HepG2 (cell line): ENCODE measurements around the gene PFKFB2. TPM values are rescaled to one million over a fixed set of nuclear protein-coding genes. Genes with fewer than 3 reads are reported as not detected.

Experiments used
- ATAC-seq: fragments of 200-7000 bp; cut with Tn5 transposase; 3 replicates; pipeline ENCODE4 v1.9.1; 2020; ENCODE audit warnings: mild to moderate bottlenecking, moderate library complexity
- BruUV-seq: library from RNA; stranded (reverse); fragments of 400-500 nt; replicated peaks from 2 replicates; lab custom pipeline; 2021; lab: Mats Ljungman, UMichigan
- CTCF ChIA-PET: fragments of 300-600 bp; formaldehyde crosslinking; extraction: SDS; loops from one replicate; lab custom pipeline; 2021; ENCODE audit warnings: low total read pairs, inconsistent platforms, low intra/inter-chr PET ratio; lab: Yijun Ruan, JAX
- POLR2A ChIA-PET: fragments of 350-600 bp; sonication (Branson Sonifier 250); formaldehyde crosslinking; loops from one replicate; lab custom pipeline; 2020; ENCODE audit warnings: antibody characterized with exemption, inconsistent platforms; lab: Yijun Ruan, JAX
- DNase-seq: peaks from one replicate; pipeline ENCODE4 v3.0.0-alpha.2; 2015; ENCODE audit warnings: low spot score
- FAIRE-seq: peaks from 3 replicates; lab custom pipeline; 2011; peaks lifted over from hg19 to GRCh38; lab: Jason Lieb, UNC
- H2AFZ ChIP-seq: one replicate; pipeline ENCODE4 v1.6.1; 2011; ENCODE audit warnings: low read length, inconsistent platforms
- H3K27ac ChIP-seq: fragments of 300-600 bp; 3 replicates; pipeline ENCODE4 v1.8.0; 2011; ENCODE audit warnings: mixed run types, mild to moderate bottlenecking, mixed read lengths, low read length, inconsistent platforms; ENCODE audit not compliant: insufficient read depth; ENCODE audit errors: extremely low read length
- H3K27me3 ChIP-seq, 2 experiments: fragments of 200-600 bp in 1 of 2; 2 replicates in 1 of 2; 3 replicates in 1 of 2; pipeline versions ENCODE4 v1.6.0 to v1.8.0; 2011; ENCODE audit warnings: low read length in 2 of 2, mild to moderate bottlenecking in 2 of 2, moderate library complexity in 2 of 2, inconsistent platforms in 1 of 2; ENCODE audit not compliant: insufficient read depth in 2 of 2, control insufficient read depth in 1 of 2
- H3K36me3 ChIP-seq, 2 experiments: fragments of 200-600 bp in 1 of 2; replicated peaks in 1 of 2; 2 replicates in 1 of 2; 3 replicates in 1 of 2; pipeline versions ENCODE4 v1.5.1 to v1.8.0; 2011; ENCODE audit warnings: low read length in 2 of 2, inconsistent platforms in 1 of 2; ENCODE audit not compliant: insufficient read depth in 2 of 2, control insufficient read depth in 1 of 2
- H3K4me1 ChIP-seq: 2 replicates; pipeline ENCODE4 v1.5.1; 2012; ENCODE audit warnings: low read length, inconsistent platforms; ENCODE audit not compliant: insufficient read depth
- H3K4me2 ChIP-seq: 2 replicates; pipeline ENCODE4 v1.6.0; 2011; ENCODE audit warnings: low read depth, low read length, inconsistent platforms
- H3K4me3 ChIP-seq, 3 experiments: fragments of 200-600 bp in 1 of 3; sonication (generic), shearing (Covaris generic) in 1 of 3; replicated peaks in 1 of 3; 2 replicates each; pipeline ENCODE4 v1.5.1; 2011 to 2016; ENCODE audit warnings: low read length in 3 of 3, inconsistent platforms in 2 of 3, low read depth in 2 of 3, mild to moderate bottlenecking in 2 of 3, control low read depth in 1 of 3, mixed read lengths in 1 of 3; ENCODE audit not compliant: insufficient read depth in 1 of 3
- H3K79me2 ChIP-seq: one replicate; pipeline ENCODE4 v1.6.1; 2011; ENCODE audit warnings: low read length, inconsistent platforms; ENCODE audit not compliant: insufficient read depth
- H3K9ac ChIP-seq: 2 replicates; pipeline ENCODE4 v1.6.0; 2011; ENCODE audit warnings: mild to moderate bottlenecking, low read depth, low read length, inconsistent platforms; ENCODE audit not compliant: insufficient read depth
- H3K9me3 ChIP-seq: 2 replicates; pipeline ENCODE4 v1.5.1; 2012; ENCODE audit warnings: mild to moderate bottlenecking, low read length
- H4K20me1 ChIP-seq: 2 replicates; pipeline ENCODE4 v1.6.0; 2011; ENCODE audit warnings: inconsistent platforms, mild to moderate bottlenecking, low read length, moderate library complexity; ENCODE audit not compliant: insufficient read depth
- ARID5B ChIP-seq: IDR thresholded peaks from 2 replicates; pipeline ENCODE4 v1.4.0; 2020; ENCODE audit warnings: mild to moderate bottlenecking, missing genetic modification reagents
- ATAD3A ChIP-seq: sonication (generic); formaldehyde crosslinking; IDR thresholded peaks from 2 replicates; pipeline ENCODE4 v1.4.0; 2020; ENCODE audit warnings: missing genetic modification reagents
- CEBPB ChIP-seq: IDR thresholded peaks from 2 replicates; pipeline ENCODE4 v1.6.1; 2011; ENCODE audit warnings: low read depth, low read length, improper control_type of control experiment, borderline replicate concordance
- ERF ChIP-seq: IDR thresholded peaks from 2 replicates; pipeline ENCODE4 v1.6.1; 2018; ENCODE audit warnings: missing biosample characterization, missing genetic modification reagents
- GATAD2A ChIP-seq: IDR thresholded peaks from 2 replicates; pipeline ENCODE4 v1.6.1; 2016
- HMGXB4 ChIP-seq, 2 experiments: sonication (generic) in 1 of 2; formaldehyde crosslinking in 1 of 2; IDR thresholded peaks; 2 replicates each; pipeline versions ENCODE4 v1.4.0 to v1.6.1; 2018 to 2020; ENCODE audit warnings: missing genetic modification reagents in 2 of 2, borderline replicate concordance in 1 of 2, low read depth in 1 of 2, mild to moderate bottlenecking in 1 of 2, missing biosample characterization in 1 of 2
- HNF4A ChIP-seq: sonication (generic); formaldehyde crosslinking; IDR thresholded peaks from 2 replicates; pipeline ENCODE4 v1.4.0; 2020; ENCODE audit warnings: missing genetic modification reagents
- IRF2 ChIP-seq: IDR thresholded peaks from 2 replicates; pipeline ENCODE4 v1.6.1; 2018; ENCODE audit warnings: missing genetic modification reagents, missing compliant biosample characterization
- KDM3A ChIP-seq: IDR thresholded peaks from 2 replicates; pipeline ENCODE4 v1.6.1; 2018; ENCODE audit warnings: low read depth, missing compliant biosample characterization
- KLF16 ChIP-seq, 2 experiments: sonication (generic) in 1 of 2; formaldehyde crosslinking in 1 of 2; IDR thresholded peaks; 2 replicates each; pipeline versions ENCODE4 v1.6.1 to v1.8.0; 2016 to 2023; ENCODE audit warnings: missing genetic modification reagents in 2 of 2, missing compliant biosample characterization in 1 of 2
- RAD21 ChIP-seq: fragments of 450-650 bp; formaldehyde crosslinking; IDR thresholded peaks from 2 replicates; pipeline ENCODE4 v1.5.0; 2020; ENCODE audit warnings: mild to moderate bottlenecking
- SMC3 ChIP-seq: IDR thresholded peaks from 2 replicates; pipeline ENCODE4 v1.6.1; 2011; ENCODE audit warnings: low read length, improper control_type of control experiment
- STAG1 ChIP-seq: sonication (generic); formaldehyde crosslinking; IDR thresholded peaks from 2 replicates; pipeline ENCODE4 v1.4.0; 2020; ENCODE audit warnings: missing genetic modification reagents
- ZGPAT ChIP-seq: IDR thresholded peaks from 2 replicates; pipeline ENCODE4 v1.6.1; 2016; ENCODE audit warnings: mild to moderate bottlenecking
- ZKSCAN8 ChIP-seq: IDR thresholded peaks from 2 replicates; pipeline ENCODE4 v1.6.1; 2016; ENCODE audit warnings: borderline replicate concordance, missing genetic modification reagents, missing compliant biosample characterization
- WGBS: methylation state at CpG from one replicate; pipeline ENCODE4 v1.1.6; 2017; ENCODE audit warnings: low lambda C conversion rate; 5-methylcytosine and 5-hydroxymethylcytosine counted together
- in situ Hi-C: cut with HindIII; loops from 2 replicates; pipeline ENCODE4 v1.10.0; 2017; ENCODE audit warnings: low pct_unique_long_range_greater_than_20kb; ENCODE audit not compliant: extremely low pct_ligation_motif_present
- intact Hi-C: fragments of 100-400 bp; cut with micrococcal nuclease; formaldehyde crosslinking; loops from one replicate; pipeline ENCODE4 v1.10.0; 2022; ENCODE audit not compliant: unreplicated experiment
- polyA plus RNA-seq, 8 experiments: library from polyadenylated mRNA; depleted of rRNA in 3 of 8; stranded (reverse) in 7 of 8; unstranded in 1 of 8; fragments of >200 nt; fragmentation: Illumina TruSeq in 4 of 8; extraction: Trizol in 4 of 8; gene quantifications; 2 replicates each; pipeline versions ENCODE4 v1.2.1 to v1.2.3, GENCODE V29; 2011 to 2016; ENCODE audit warnings: low read depth in 4 of 8, missing spikeins in 1 of 8, mixed read lengths in 1 of 8; ENCODE audit not compliant: insufficient read depth in 1 of 8
- total RNA-seq, 5 experiments: library from RNA; depleted of rRNA; stranded (reverse); fragments of >200 nt; fragmentation: Illumina TruSeq; extraction: Trizol; gene quantifications; 2 replicates each; pipeline ENCODE4 v1.2.3, GENCODE V29; 2016; ENCODE audit warnings: low read depth in 1 of 5

Gene PFKFB2
- total and polyA plus RNA-seq, 2 of the 13 experiments (the other 11 are each of a cell fraction or from before 2014, with no cell fraction given): 4.6 to 10.6 TPM

DNA sequence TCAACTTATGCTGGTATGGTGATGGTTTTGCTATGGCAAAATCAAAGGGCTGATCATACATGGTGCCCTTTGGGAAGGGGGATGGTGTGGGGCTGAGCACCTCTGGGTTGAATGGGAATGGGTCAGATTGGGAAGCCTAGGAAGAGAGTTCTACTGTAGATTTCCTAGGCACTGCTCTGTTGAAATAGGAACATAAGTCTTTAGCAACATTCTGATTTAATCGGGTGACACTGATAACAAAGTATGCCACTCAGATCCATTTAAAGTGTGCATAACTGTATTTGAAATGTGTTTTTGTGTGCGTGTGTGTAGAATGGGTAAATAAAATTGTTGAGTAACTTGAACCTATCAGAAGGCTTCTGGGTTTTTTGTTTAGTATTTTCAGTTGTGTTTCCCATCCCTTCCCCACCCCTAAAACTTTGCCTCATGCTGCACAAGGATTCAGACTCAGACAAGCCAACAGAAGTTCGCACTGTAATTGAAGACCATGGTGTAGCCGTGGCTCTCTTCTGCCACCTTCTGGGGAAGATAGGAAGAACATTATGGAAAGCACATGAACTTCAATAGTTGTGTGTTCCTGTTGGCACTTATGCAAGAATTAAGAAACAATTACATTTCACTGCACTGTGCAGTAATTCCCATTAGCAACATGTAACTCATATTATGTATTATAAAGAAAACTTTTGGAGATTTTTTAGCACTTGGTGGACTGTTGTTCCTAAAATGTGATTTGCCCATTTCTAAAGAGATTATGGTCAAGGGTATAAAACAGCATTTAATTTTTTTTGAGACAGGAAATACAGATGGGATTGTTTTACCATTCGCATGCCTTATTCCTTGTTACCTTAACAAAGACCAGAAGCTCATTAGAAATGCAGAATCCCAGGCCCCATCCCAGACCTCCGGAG, 24.6 kb downstream of the PFKFB2 start:
- Histone ChIP-seq H3K79me2 (no peaks in the 10 kb centered on the region), H3K27ac (no peak overlapping the region), H4K20me1 (no peaks in the 10 kb centered on the region), H3K9ac (no peak overlapping the region), H2AFZ (no peak overlapping the region), H3K4me1 (0 out of 2 replicates have a peak, but pooled peaks cover 6% of the 10 kb centered on the region), H3K4me3 (no peak overlapping the region), H3K27me3 (no peaks in the 10 kb centered on the region), H3K9me3 (no peaks in the 10 kb centered on the region), H3K36me3 (0 out of 5 replicates have a peak, but pooled peaks cover 0 to 2% of the 10 kb centered on the region in 2 experiments), H3K4me2 (no peak overlapping the region)
- CTCF ChIA-PET: interaction anchor here (1.4 to 2.5 kb wide), 4 partner anchors 28 to 328 kb away, joined by 4 to 14 read pairs (median 8); partner anchors contain the start of gene YOD1
- in situ Hi-C loops (loop anchor here (10.0 kb wide), 1 partner anchor 143 kb away; no protein-coding TSS in a partner anchor), intact Hi-C loops (loop anchor here (1.0 to 10.0 kb wide), 4 partner anchors 27 to 343 kb away; no protein-coding TSS in a partner anchor)
- WGBS: 50% methylated on average over 6 of the region's 6 CpGs
- POLR2A ChIA-PET: interaction anchor here (0.9 kb wide), 1 partner anchor 25 kb away, joined by 3 read pairs; the partner anchor contains the start of gene PFKFB2
- ATAC-seq (peak; percentile 88), FAIRE-seq (peak; percentile 92), DNase-seq (peak; percentile 71)
- BruUV-seq: no TSS peak
- TF ChIP-seq GATAD2A (CRISPR knock-in tag) (0 out of 2 replicates have a peak, but pooled peaks have one; percentile 45), CEBPB (peak; percentile 54; the same call in 1 of the 2 replicates), SMC3 (peak; percentile 84), ZGPAT (CRISPR knock-in tag) (0 out of 2 replicates have a peak, but pooled peaks have one; percentile 24), HMGXB4 (CRISPR knock-in tag; IDR thresholded peaks at IDR 0.05; ENCODE audit: borderline replicate concordance in 1 of 2, low read depth in 1 of 2) (peak in 1 of 2 experiments; percentile 84; a peak in 2 of 4 replicates), ARID5B (peak; percentile 53), ATAD3A (no peak), IRF2 (CRISPR knock-in tag) (peak; percentile 35; the same call in 1 of the 2 replicates), HNF4A (no peak), ZKSCAN8 (CRISPR knock-in tag) (peak; percentile 41; the same call in 1 of the 2 replicates), KLF16 (CRISPR knock-in tag; IDR thresholded peaks at IDR 0.05) (0 out of 4 replicates have a peak, but pooled peaks of 1 of the 2 experiments have one; percentile 34), ERF (CRISPR knock-in tag) (0 out of 2 replicates have a peak, but pooled peaks have one; percentile 28), KDM3A (0 out of 2 replicates have a peak, but pooled peaks have one; percentile 41), STAG1 (CRISPR knock-in tag) (peak; percentile 91), RAD21 (CRISPR knock-in tag) (peak; percentile 78)
